Activated T-cell treated with anti-CD3 and anti-CD28 coated beads, Interleukin-2, amount 50 U/mL, for 72 hours (primary cell): ENCODE measurements around the gene SCGB2B2. TPM values are rescaled to one million over a fixed set of nuclear protein-coding genes. Genes with fewer than 3 reads are reported as not detected.
"Not testable (repeated sequence)": the region's sequence is repeated elsewhere in the genome, so short reads cannot be mapped to it uniquely, and the experiment has no call there.

Source experiments
- ATAC-seq, 2 donors: fragments of 150-1000 bp; cut with Tn5 transposase; replicated peaks in 1 of 2; 2 replicates each; pipeline ENCODE4 v1.10.0; 2021; ENCODE audit warnings: moderate library complexity in 2 of 2, mild to moderate bottlenecking in 1 of 2
- DNase-seq, 2 donors: peaks; one replicate each; pipeline ENCODE4 v3.0.0; 2021 to 2022; ENCODE audit warnings: mixed read lengths in 1 of 2
- H3K27ac Mint-ChIP-seq: one replicate; pipeline ENCODE4 v1.8.0; 2022; ENCODE audit warnings: mild to moderate bottlenecking, moderate library complexity, mixed read lengths
- H3K27me3 Mint-ChIP-seq: one replicate; pipeline ENCODE4 v1.8.0; 2022; ENCODE audit warnings: low read depth, mixed read lengths
- H3K36me3 Mint-ChIP-seq, 2 donors: one replicate each; pipeline ENCODE4 v1.8.0; 2022; ENCODE audit warnings: mixed read lengths in 2 of 2, mild to moderate bottlenecking in 1 of 2; ENCODE audit not compliant: insufficient read depth in 2 of 2
- H3K4me1 Mint-ChIP-seq: one replicate; pipeline ENCODE4 v1.8.0; 2022; ENCODE audit warnings: low read depth, mixed read lengths
- H3K4me3 Mint-ChIP-seq, 2 donors: one replicate each; pipeline ENCODE4 v1.8.0; 2022; ENCODE audit warnings: mild to moderate bottlenecking in 2 of 2, mixed read lengths in 2 of 2, moderate library complexity in 2 of 2
- H3K9me3 Mint-ChIP-seq, 2 donors: one replicate each; pipeline ENCODE4 v1.8.0; 2022; ENCODE audit warnings: mixed read lengths in 2 of 2
- total RNA-seq, 2 donors: library from RNA; stranded (reverse); gene quantifications; one replicate each; pipeline ENCODE4 v1.2.3, GENCODE V29; 2022

SCGB2B2 gene
- total RNA-seq, 2 donors from 2014 or later = 1.4 to 1.6 TPM

DNA sequence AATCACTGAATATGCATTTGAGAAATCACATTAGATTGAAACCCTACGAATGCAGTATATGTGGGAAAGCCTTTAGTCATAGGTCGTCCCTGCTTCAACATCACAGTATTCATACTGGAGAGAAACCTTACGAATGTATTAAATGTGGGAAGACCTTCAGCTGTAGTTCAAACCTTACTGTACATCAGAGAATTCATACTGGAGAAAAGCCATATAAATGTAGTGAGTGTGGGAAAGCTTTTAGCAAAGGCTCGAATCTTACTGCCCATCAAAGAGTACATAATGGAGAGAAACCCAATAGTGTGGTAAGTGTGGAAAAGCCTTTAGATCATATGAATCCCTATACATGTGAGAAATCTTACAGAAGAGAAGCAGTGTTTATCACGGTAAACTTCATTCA lies 8.3 kb upstream of the SCGB2B2 start:
- not testable (repeated sequence) for H3K4me1 Mint-ChIP-seq, H3K27ac Mint-ChIP-seq, H3K4me3 Mint-ChIP-seq, DNase-seq, ATAC-seq, H3K27me3 Mint-ChIP-seq
- Mint-ChIP-seq H3K9me3 (peaks cover 22 to 32% of the 10 kb centered on the region in 2 donors), H3K36me3 (peaks cover 28 to 53% of the 10 kb centered on the region in 2 donors)

DNA sequence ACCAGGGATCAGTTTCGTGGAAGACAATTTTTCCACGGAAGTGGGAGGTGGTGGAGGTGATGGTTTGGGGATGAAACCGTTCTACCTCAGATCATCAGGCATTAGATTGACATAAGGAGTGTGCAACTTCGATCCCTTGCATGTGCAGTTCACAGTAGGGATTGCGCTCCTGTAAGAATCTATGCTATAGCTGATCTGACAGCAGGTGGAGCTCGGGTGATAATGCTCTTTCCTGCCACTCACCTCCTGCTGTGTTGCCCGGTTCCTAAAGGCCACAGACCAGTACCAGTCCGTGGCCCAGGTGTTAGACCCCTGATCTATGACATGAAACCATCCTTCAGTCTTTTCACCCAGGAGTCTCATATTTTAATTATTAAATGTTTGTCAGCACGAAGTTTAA lies 4.5 kb upstream of the SCGB2B2 start:
- Mint-ChIP-seq H3K4me1 (peaks cover 27% of the 10 kb centered on the region), H3K9me3 (peaks cover 17 to 24% of the 10 kb centered on the region in 2 donors), H3K27ac (no peak overlapping the region), H3K4me3 (no peak overlapping the region), H3K36me3 (peaks cover 44 to 76% of the 10 kb centered on the region in 2 donors), H3K27me3 (no peaks in the 10 kb centered on the region)
- ATAC-seq = no peak
- DNase-seq = no peak

DNA sequence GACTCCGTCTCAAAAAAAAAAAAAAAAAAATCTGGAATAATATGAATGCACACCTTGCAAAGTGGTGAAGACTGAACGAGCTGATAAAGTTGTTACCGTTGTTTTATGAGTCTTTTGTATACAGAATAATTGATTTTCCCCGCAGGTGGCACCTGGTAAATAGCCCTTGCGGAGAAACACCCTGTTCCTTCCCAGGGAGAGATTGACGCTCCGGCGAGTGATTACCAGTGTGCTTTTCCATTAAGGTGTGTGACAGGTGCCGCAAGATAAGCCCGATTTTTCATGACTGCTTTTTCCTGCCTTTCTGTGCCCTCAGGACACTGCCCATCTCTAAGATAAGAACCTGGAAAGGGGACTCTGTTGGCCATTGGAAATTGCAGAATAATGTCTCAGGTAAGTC lies 1.5 kb upstream of the SCGB2B2 start:
- Mint-ChIP-seq H3K4me3 (peak overlapping the region; percentile 98 to 99), H3K9me3 (peaks cover 8 to 13% of the 10 kb centered on the region in 2 donors), H3K4me1 (peaks cover 32% of the 10 kb centered on the region), H3K27me3 (no peaks in the 10 kb centered on the region), H3K27ac (peak overlapping the region; percentile 63), H3K36me3 (peaks cover 36 to 58% of the 10 kb centered on the region in 2 donors)
- no peak for ATAC-seq
- no peak for DNase-seq

- Mint-ChIP-seq H3K36me3 (peaks cover 33 to 55% of the 10 kb centered on the region in 2 donors), H3K27me3 (no peaks in the 10 kb centered on the region), H3K9me3 (peaks cover 8 to 12% of the 10 kb centered on the region in 2 donors), H3K4me1 (peaks cover 32% of the 10 kb centered on the region), H3K4me3 (peak overlapping the region; percentile 98 to 99), H3K27ac (peak overlapping the region; percentile 88)
- ATAC-seq (no peak), DNase-seq (no peak)
Measured at GRCh38 chr19:34678085-34678412, 1.1 kb upstream of the SCGB2B2 start.

DNA sequence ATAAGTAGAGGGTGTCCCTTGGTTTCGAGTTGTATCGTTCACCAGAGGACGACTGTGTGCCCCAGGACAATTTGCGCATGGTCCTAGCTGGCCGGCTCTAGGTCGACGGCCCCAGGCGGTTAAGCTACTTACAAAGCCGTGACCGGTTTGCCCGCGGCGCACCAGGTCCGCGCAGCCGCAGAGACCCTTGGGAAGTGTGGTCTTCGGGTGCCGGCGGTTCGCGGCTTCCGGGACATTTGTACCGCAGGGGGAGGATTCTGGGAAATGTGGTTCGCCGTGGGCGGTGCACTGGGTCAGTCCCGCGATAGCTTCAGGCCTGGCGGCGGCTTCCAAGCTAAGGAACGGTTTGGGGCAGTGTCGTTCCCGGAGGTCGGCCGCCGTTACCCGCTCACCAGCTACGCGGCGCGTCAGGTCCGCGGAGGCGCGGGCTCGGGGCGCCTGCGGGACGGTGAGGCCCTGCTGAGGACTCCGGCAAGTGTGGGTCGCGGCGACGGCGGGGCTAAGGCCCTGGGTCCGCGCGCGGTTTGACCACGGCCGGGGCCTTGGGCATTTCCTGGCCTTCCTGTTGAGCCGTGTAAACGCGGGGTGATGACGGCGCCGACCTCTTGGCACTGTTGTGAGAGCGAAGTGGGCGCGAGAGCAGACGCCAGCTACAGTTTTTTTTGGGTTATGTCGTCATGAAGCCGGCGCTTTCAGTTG lies 576 bp upstream of the SCGB2B2 start, which contains the start of gene ZNF302:
Gene ZNF302, plus strand, starts transcription at position 293 of the 699 bp plus-strand sequence. CDS start 1,127 bp downstream, outside the sequence.
- Mint-ChIP-seq H3K27me3 (no peaks in the 10 kb centered on the region), H3K27ac (peak within 1 kb of the TSS; percentile 100)
- ATAC-seq = peak; percentile 84 to 87

DNA sequence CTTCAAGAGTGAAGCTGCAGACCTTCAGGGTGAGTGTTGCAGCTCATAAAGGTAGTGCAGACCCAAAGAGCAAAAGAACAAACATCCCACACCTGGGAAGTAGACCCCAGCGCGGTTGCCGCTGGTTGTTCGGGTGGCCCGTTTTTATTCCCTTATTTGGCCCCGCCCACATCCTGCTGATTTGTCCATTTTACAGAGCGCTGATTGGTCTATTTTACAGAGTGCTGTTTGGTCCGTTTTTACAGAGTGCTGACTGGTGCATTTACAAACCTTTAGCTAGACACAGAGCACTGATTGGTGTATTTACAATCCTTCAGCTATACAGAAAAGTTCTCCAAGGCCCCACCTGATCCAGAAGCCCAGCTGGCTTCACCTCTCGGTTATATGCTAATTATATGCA lies 1.0 kb downstream of the SCGB2B2 start:
- Mint-ChIP-seq H3K27ac (no peak overlapping the region), H3K4me3 (peak overlapping the region in 1 of 2 donors; percentile 99), H3K4me1 (peaks cover 32% of the 10 kb centered on the region), H3K9me3 (peaks cover 8 to 9% of the 10 kb centered on the region in 2 donors), H3K36me3 (peaks cover 27 to 35% of the 10 kb centered on the region in 2 donors), H3K27me3 (no peaks in the 10 kb centered on the region)
- no peak for ATAC-seq
- no peak for DNase-seq

More for the DNA sequence above, 576 bp upstream of the SCGB2B2 start, which contains the start of gene ZNF302:
- Mint-ChIP-seq H3K4me1 (peaks cover 32% of the 10 kb centered on the region), H3K9me3 (peaks cover 8 to 9% of the 10 kb centered on the region in 2 donors), H3K36me3 (peaks cover 28 to 50% of the 10 kb centered on the region in 2 donors), H3K4me3 (peak within 1 kb of the TSS; percentile 98 to 99)
- peak; percentile 95 to 96 for DNase-seq

DNA sequence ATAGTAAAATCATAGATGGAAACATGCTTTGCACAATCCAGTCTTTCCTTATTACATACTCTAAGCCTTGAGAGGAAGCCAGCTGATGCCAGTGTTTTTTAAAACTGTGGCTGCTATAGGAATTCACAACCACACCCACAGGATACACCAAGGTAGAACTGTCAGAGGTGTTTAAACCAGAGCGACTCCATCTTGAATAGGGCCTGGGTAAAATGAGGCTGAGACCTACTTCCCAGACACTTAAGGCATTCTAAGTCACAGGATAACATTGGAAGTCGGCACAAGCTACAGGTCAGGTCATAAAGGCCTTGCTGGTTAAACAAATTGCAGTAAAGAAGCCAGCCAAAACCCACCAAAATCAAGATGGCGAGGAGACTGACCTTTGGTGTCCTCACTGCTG lies 1.7 kb downstream of the SCGB2B2 start:
- ATAC-seq (no peak), DNase-seq (no peak)
- Mint-ChIP-seq H3K27me3 (no peaks in the 10 kb centered on the region), H3K4me3 (peak overlapping the region in 1 of 2 donors; percentile 40), H3K36me3 (peaks cover 22 to 29% of the 10 kb centered on the region in 2 donors), H3K9me3 (peaks cover 6 to 8% of the 10 kb centered on the region in 2 donors), H3K27ac (no peak overlapping the region), H3K4me1 (peaks cover 32% of the 10 kb centered on the region)

DNA sequence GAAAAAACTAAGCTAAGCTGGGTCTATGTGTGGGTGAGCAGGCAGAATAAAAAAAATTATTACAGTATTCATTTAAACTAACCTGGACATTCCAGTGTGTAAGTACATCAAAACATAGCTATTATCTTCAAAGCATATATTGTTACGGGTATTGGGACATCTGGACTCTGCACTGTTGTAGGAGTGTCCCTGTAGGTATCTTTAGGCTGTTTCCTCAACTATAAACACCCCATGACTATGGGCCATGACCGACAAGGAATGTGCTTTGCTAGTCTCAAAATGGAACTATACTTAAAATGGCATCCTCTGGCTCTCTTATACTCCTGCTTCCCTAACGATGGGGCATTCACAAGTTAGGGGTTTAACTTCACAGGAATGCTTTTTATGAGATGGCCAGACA lies 3.4 kb downstream of the SCGB2B2 start:
- DNase-seq (no peak), ATAC-seq (no peak)
- Mint-ChIP-seq H3K27me3 (no peaks in the 10 kb centered on the region), H3K36me3 (peaks cover 7 to 13% of the 10 kb centered on the region in 2 donors), H3K4me1 (peaks cover 17% of the 10 kb centered on the region), H3K9me3 (no peaks in the 10 kb centered on the region), H3K27ac (no peak overlapping the region), H3K4me3 (no peak overlapping the region)

- DNase-seq (no peak), ATAC-seq (no peak)
- H3K4me3 Mint-ChIP-seq = no peak overlapping the region
- no peaks in the 10 kb centered on the region for H3K27me3 Mint-ChIP-seq
- H3K4me1 Mint-ChIP-seq = peaks cover 16% of the 10 kb centered on the region
- peaks cover 3 to 8% of the 10 kb centered on the region in 2 donors for H3K36me3 Mint-ChIP-seq
- H3K9me3 Mint-ChIP-seq = no peaks in the 10 kb centered on the region
- no peak overlapping the region for H3K27ac Mint-ChIP-seq
Measured at GRCh38 chr19:34671972-34672371, 5.0 kb downstream of the SCGB2B2 start.

- ATAC-seq (no peak), DNase-seq (no peak)
- Mint-ChIP-seq H3K27me3 (no peaks in the 10 kb centered on the region), H3K4me1 (peaks cover 14% of the 10 kb centered on the region), H3K36me3 (peaks cover 0 to 1% of the 10 kb centered on the region in 2 donors), H3K9me3 (no peaks in the 10 kb centered on the region), H3K4me3 (no peak overlapping the region), H3K27ac (no peak overlapping the region)
Measured at GRCh38 chr19:34669305-34669704, 7.7 kb downstream of the SCGB2B2 start.

GRCh38 chr19:34668690-34669089 lies 8.3 kb downstream of the SCGB2B2 start:
- not testable (repeated sequence) for DNase-seq, ATAC-seq, H3K9me3 Mint-ChIP-seq, H3K4me3 Mint-ChIP-seq, H3K36me3 Mint-ChIP-seq, H3K27ac Mint-ChIP-seq, H3K27me3 Mint-ChIP-seq
- H3K4me1 Mint-ChIP-seq = peaks cover 14% of the 10 kb centered on the region

- H3K27me3 Mint-ChIP-seq, H3K36me3 Mint-ChIP-seq, DNase-seq, H3K9me3 Mint-ChIP-seq, H3K27ac Mint-ChIP-seq, ATAC-seq: not testable (repeated sequence)
- Mint-ChIP-seq H3K4me3 (peak overlapping the region in 1 of 2 donors; percentile 79), H3K4me1 (peaks cover 19% of the 10 kb centered on the region)
Measured at GRCh38 chr19:34668077-34668689, 8.8 kb downstream of the SCGB2B2 start.

DNA sequence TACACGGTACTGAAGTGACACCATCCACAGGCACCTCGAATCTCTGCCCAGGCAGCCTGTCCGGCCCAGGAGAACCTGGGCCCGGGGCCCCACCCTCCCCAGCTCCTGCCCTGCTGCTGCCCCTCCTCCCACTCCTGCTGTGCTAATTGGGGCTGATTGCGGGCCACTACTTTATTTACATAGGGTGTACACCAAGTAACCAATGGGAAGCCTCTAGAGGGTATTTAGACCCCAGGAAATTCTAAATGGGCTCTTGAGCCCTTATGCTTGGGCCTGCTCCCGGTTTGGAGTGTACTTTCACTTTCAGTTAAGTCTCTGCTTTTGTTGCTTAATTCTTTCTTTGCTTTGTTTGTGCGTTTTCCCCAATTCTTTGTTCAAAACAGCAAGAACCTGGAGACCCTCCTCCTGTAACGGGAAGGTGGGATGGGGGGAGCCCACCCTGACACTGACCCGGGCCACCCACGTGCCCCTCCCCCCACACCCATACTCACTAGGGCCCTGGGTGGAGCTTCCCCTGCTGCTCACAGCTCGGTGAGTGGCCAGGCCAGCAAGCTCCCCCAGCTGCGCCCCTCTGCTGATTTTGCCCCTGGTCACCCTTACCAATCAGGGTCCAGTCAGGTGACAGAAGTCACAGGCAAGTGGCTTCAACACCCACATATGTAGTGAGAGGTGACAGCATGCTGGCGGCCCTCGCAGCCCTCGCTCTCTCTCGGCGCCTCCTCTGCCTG lies 9.4 kb downstream of the SCGB2B2 start:
- no peak for DNase-seq
- no peaks in the 10 kb centered on the region for H3K27me3 Mint-ChIP-seq
- H3K4me3 Mint-ChIP-seq = peak overlapping the region; percentile 57 to 79
- peak overlapping the region; percentile 71 for H3K27ac Mint-ChIP-seq
- H3K36me3 Mint-ChIP-seq = peaks cover 0 to 1% of the 10 kb centered on the region in 2 donors
- ATAC-seq = peak in 1 of 2 donors; percentile 22
- peaks cover 0 to 3% of the 10 kb centered on the region in 2 donors for H3K9me3 Mint-ChIP-seq
- peaks cover 25% of the 10 kb centered on the region for H3K4me1 Mint-ChIP-seq
